22Rv1 (cell line): ENCODE measurements around the gene C3orf20.

Experiments
- ZFX ChIP-seq: fragments of 450-650 bp; IDR thresholded peaks from 2 replicates; pipeline ENCODE4 v1.6.1; 2017; ENCODE audit warnings: antibody characterized with exemption, borderline replicate concordance
- TF ChIP-seq, protein P1 (sequence below): fragments of 450-650 bp; IDR thresholded peaks from 2 replicates; pipeline ENCODE4 v1.5.1; 2017; ENCODE audit warnings: mild to moderate bottlenecking

- TF ChIP-seq, protein P1, sequence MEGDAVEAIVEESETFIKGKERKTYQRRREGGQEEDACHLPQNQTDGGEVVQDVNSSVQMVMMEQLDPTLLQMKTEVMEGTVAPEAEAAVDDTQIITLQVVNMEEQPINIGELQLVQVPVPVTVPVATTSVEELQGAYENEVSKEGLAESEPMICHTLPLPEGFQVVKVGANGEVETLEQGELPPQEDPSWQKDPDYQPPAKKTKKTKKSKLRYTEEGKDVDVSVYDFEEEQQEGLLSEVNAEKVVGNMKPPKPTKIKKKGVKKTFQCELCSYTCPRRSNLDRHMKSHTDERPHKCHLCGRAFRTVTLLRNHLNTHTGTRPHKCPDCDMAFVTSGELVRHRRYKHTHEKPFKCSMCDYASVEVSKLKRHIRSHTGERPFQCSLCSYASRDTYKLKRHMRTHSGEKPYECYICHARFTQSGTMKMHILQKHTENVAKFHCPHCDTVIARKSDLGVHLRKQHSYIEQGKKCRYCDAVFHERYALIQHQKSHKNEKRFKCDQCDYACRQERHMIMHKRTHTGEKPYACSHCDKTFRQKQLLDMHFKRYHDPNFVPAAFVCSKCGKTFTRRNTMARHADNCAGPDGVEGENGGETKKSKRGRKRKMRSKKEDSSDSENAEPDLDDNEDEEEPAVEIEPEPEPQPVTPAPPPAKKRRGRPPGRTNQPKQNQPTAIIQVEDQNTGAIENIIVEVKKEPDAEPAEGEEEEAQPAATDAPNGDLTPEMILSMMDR, result no peak
- no peak for TF ChIP-seq ZFX
These were observed 43.6 kb downstream of the C3orf20 start for GRCh38 chr3:14718539-14718938.
